MCF 10A (cell line): Measurements from ENCODE around the gene PRDM1. TPM values are rescaled to one million over a fixed set of nuclear protein-coding genes. Genes with fewer than 3 reads are reported as not detected.

Experiments used
- BruUV-seq: library from RNA; stranded (reverse); fragments of 400-500 nt; replicated peaks from 2 replicates; lab custom pipeline; 2021; lab: Mats Ljungman, UMichigan
- CTCF ChIA-PET: fragments of 300-600 bp; sonication (Branson Sonifier 250); formaldehyde crosslinking; extraction: SDS; loops from one replicate; lab custom pipeline; 2021; ENCODE audit warnings: antibody characterized with exemption, inconsistent platforms; lab: Yijun Ruan, JAX
- POLR2A ChIA-PET: fragments of 300-600, 350-650 bp; sonication (Branson Sonifier 250); formaldehyde crosslinking; extraction: SDS; loops from one replicate; lab custom pipeline; 2020; ENCODE audit warnings: antibody characterized with exemption, inconsistent platforms; lab: Yijun Ruan, JAX
- DNase-seq: peaks from one replicate; pipeline ENCODE4 v3.0.0-alpha.2; 2018; ENCODE audit not compliant: unreplicated experiment
- H3K27ac Mint-ChIP-seq: one replicate; pipeline ENCODE4 v1.8.0; 2022; ENCODE audit warnings: mild to moderate bottlenecking, low read depth, mixed read lengths; ENCODE audit not compliant: unreplicated experiment
- H3K27me3 Mint-ChIP-seq: one replicate; pipeline ENCODE4 v1.8.0; 2022; ENCODE audit warnings: mixed read lengths; ENCODE audit not compliant: insufficient read depth, unreplicated experiment
- H3K36me3 Mint-ChIP-seq: one replicate; pipeline ENCODE4 v1.8.0; 2022; ENCODE audit warnings: mild to moderate bottlenecking, moderate library complexity, mixed read lengths; ENCODE audit not compliant: insufficient read depth, unreplicated experiment
- H3K4me1 Mint-ChIP-seq: one replicate; pipeline ENCODE4 v1.8.0; 2022; ENCODE audit warnings: mixed read lengths; ENCODE audit not compliant: insufficient read depth, unreplicated experiment
- H3K4me3 Mint-ChIP-seq: one replicate; pipeline ENCODE4 v1.8.0; 2022; ENCODE audit warnings: mild to moderate bottlenecking, moderate library complexity, mixed read lengths; ENCODE audit not compliant: unreplicated experiment
- H3K9me3 Mint-ChIP-seq: one replicate; pipeline ENCODE4 v1.8.0; 2022; ENCODE audit warnings: mixed read lengths; ENCODE audit not compliant: unreplicated experiment
- CTCF ChIP-seq: fragments of 200-600 bp; IDR thresholded peaks from one replicate; pipeline ENCODE4 v1.8.0; 2022; ENCODE audit warnings: antibody characterized with exemption, mild to moderate bottlenecking; ENCODE audit not compliant: unreplicated experiment
- intact Hi-C: fragments of 100-400 bp; cut with micrococcal nuclease; formaldehyde crosslinking; loops from 2 replicates; pipeline ENCODE4 v1.14.1; 2022
- total RNA-seq: library from RNA; stranded (reverse); gene quantifications from 2 replicates; pipeline ENCODE4 v1.2.3, GENCODE V29; 2022

PRDM1 gene
- total RNA-seq, 1 experiment from 2014 or later = 13.1 TPM

- DNase-seq = no peak
- peaks cover 12% of the 10 kb centered on the region for H3K4me1 Mint-ChIP-seq
- H3K27ac Mint-ChIP-seq = no peak overlapping the region
- intact Hi-C loops = no loop called here
- no peaks in the 10 kb centered on the region for H3K27me3 Mint-ChIP-seq
- H3K4me3 Mint-ChIP-seq = no peak overlapping the region
- POLR2A ChIA-PET = interaction anchor here (1.4 kb wide), 1 partner anchor 13 kb away, joined by 3 read pairs; no protein-coding TSS in a partner anchor
- TF ChIP-seq CTCF = no peak
- CTCF ChIA-PET = interaction anchor here (1.4 kb wide), 1 partner anchor 12 kb away, joined by 3 read pairs; no protein-coding TSS in a partner anchor
- no TSS peak for BruUV-seq
- no peaks in the 10 kb centered on the region for H3K9me3 Mint-ChIP-seq
- H3K36me3 Mint-ChIP-seq = no peaks in the 10 kb centered on the region
These were observed 70.7 kb downstream of the PRDM1 start for GRCh38 chr6:106156863-106157262.

GRCh38 chr6:106158816-106159215, 72.7 kb downstream of the PRDM1 start:
- peaks cover 12% of the 10 kb centered on the region for H3K4me1 Mint-ChIP-seq
- no TSS peak for BruUV-seq
- H3K27me3 Mint-ChIP-seq = no peaks in the 10 kb centered on the region
- intact Hi-C loops = no loop called here
- H3K36me3 Mint-ChIP-seq = no peaks in the 10 kb centered on the region
- CTCF ChIA-PET = interaction anchor here (0.8 to 1.3 kb wide), 2 partner anchors 10 to 326 kb away, joined by 3 read pairs; no protein-coding TSS in a partner anchor
- TF ChIP-seq CTCF = no peak
- H3K27ac Mint-ChIP-seq = peak overlapping the region; percentile 33
- no peak overlapping the region for H3K4me3 Mint-ChIP-seq
- no peaks in the 10 kb centered on the region for H3K9me3 Mint-ChIP-seq
- DNase-seq = no peak
- POLR2A ChIA-PET = no interaction called here

Other genes with a start within 250 kb of the PRDM1 start
- 26.4 and 33.3 TPM in 2 replicates for gene ATG5, start 239.4 kb downstream of the PRDM1 start, total RNA-seq